Keratinocyte (primary cell): ENCODE results near the gene KRT6C. TPM values are rescaled to one million over a fixed set of nuclear protein-coding genes. Genes with fewer than 3 reads are reported as not detected.

ENCODE experiments used
- DNase-seq: peaks from one replicate; pipeline ENCODE4 v3.0.0-alpha.2; 2011; ENCODE audit warnings: low read depth, missing footprints, low spot score
- FAIRE-seq: peaks from 2 replicates; lab custom pipeline; 2011; peaks lifted over from hg19 to GRCh38; lab: Jason Lieb, UNC
- H2AFZ ChIP-seq: 2 replicates; pipeline ENCODE4 v1.6.0; 2012; ENCODE audit warnings: low read length, control low read depth, inconsistent platforms; ENCODE audit not compliant: control insufficient read depth
- H3K27ac ChIP-seq: 2 replicates; pipeline ENCODE4 v1.5.1; 2011; ENCODE audit warnings: low read length; ENCODE audit not compliant: control insufficient read depth, insufficient read depth
- H3K27me3 ChIP-seq: 3 replicates; pipeline ENCODE4 v1.6.0; 2011; ENCODE audit warnings: low read length; ENCODE audit not compliant: control insufficient read depth, insufficient read depth; ENCODE audit errors: extremely low read depth
- H3K36me3 ChIP-seq, 2 experiments: 2 replicates in 1 of 2; 3 replicates in 1 of 2; pipeline ENCODE4 v1.5.1; 2011; ENCODE audit warnings: low read length in 2 of 2, mild to moderate bottlenecking in 1 of 2; ENCODE audit not compliant: control insufficient read depth in 2 of 2, insufficient read depth in 2 of 2; ENCODE audit errors: extremely low read depth in 1 of 2
- H3K4me1 ChIP-seq: 3 replicates; pipeline ENCODE4 v1.5.1; 2011; ENCODE audit warnings: low read length; ENCODE audit not compliant: control insufficient read depth, insufficient read depth; ENCODE audit errors: extremely low read depth
- H3K4me2 ChIP-seq: 3 replicates; pipeline ENCODE4 v1.6.0; 2011; ENCODE audit warnings: low read depth, low read length; ENCODE audit not compliant: control insufficient read depth, insufficient read depth; ENCODE audit errors: extremely low read depth
- H3K4me3 ChIP-seq, 3 experiments: fragments of 200-600 bp in 1 of 3; sonication (generic) in 1 of 3; 2 replicates in 2 of 3; 3 replicates in 1 of 3; pipeline ENCODE4 v1.5.1; 2011 to 2016; ENCODE audit warnings: low read length in 3 of 3, mild to moderate bottlenecking in 3 of 3, control low read depth in 2 of 3, inconsistent platforms in 1 of 3, low read depth in 1 of 3, mixed read lengths in 1 of 3, mixed run types in 1 of 3, moderate library complexity in 1 of 3; ENCODE audit not compliant: control insufficient read depth in 2 of 3, insufficient read depth in 2 of 3; ENCODE audit errors: extremely low read depth in 1 of 3
- H3K79me2 ChIP-seq: 2 replicates; pipeline ENCODE4 v1.6.0; 2012; ENCODE audit warnings: low read length; ENCODE audit not compliant: control insufficient read depth, insufficient read depth
- H3K9ac ChIP-seq: 3 replicates; pipeline ENCODE4 v1.6.0; 2011; ENCODE audit warnings: low read length; ENCODE audit not compliant: control insufficient read depth, insufficient read depth; ENCODE audit errors: extremely low read depth
- H3K9me1 ChIP-seq: 3 replicates; pipeline ENCODE4 v1.6.0; 2011; ENCODE audit warnings: low read length; ENCODE audit not compliant: control insufficient read depth, insufficient read depth; ENCODE audit errors: extremely low read depth
- H3K9me3 ChIP-seq: 2 replicates; pipeline ENCODE4 v1.5.1; 2012; ENCODE audit warnings: low read depth, low read length; ENCODE audit not compliant: control insufficient read depth
- H4K20me1 ChIP-seq: 3 replicates; pipeline ENCODE4 v1.6.0; 2011; ENCODE audit warnings: low read length; ENCODE audit not compliant: control insufficient read depth, insufficient read depth; ENCODE audit errors: extremely low read depth
- EZH2 ChIP-seq: IDR thresholded peaks from one replicate; pipeline ENCODE4 v1.6.1; 2012; ENCODE audit warnings: inconsistent platforms, mild to moderate bottlenecking, low read length, moderate library complexity
- dilution Hi-C: fragments of 300-500 bp; cut with MboI; formaldehyde crosslinking; loops from one replicate; pipeline ENCODE4 v1.7.0; 2020; ENCODE audit warnings: low sequenced_read_pairs; ENCODE audit not compliant: extremely low pct_ligation_motif_present
- polyA plus RNA-seq, 5 experiments: library from polyadenylated mRNA; depleted of rRNA in 3 of 5; stranded (reverse) in 3 of 5; stranded (forward) in 1 of 5; unstranded in 1 of 5; fragments of >200 nt; gene quantifications; 1 replicate in 1 of 5; 2 replicates in 3 of 5; 3 replicates in 1 of 5; pipeline versions ENCODE4 v1.2.1 to v1.2.3, GENCODE V29; 2011 to 2012; ENCODE audit warnings: missing spikeins in 2 of 5, low read depth in 1 of 5, low replicate concordance in 1 of 5
- TF ChIP-seq, protein P1 (sequence below), 3 experiments: IDR thresholded peaks in 1 of 3; conservative IDR thresholded peaks in 1 of 3; optimal IDR thresholded peaks in 1 of 3; 2 replicates in 2 of 3; 3 replicates in 1 of 3; pipeline versions ENCODE3 to v1.5.1; 2011; ENCODE audit warnings: low read length in 3 of 3, mild to moderate bottlenecking in 3 of 3, moderate library complexity in 2 of 3, control low read depth in 1 of 3, inconsistent platforms in 1 of 3; ENCODE audit not compliant: insufficient read depth in 2 of 3; ENCODE audit errors: extremely low read depth in 1 of 3

Gene KRT6C
- polyA plus RNA-seq, 1 donor (not counting 4 experiments of a cell fraction or from before 2014, with no cell fraction given): 357 TPM

DNA sequence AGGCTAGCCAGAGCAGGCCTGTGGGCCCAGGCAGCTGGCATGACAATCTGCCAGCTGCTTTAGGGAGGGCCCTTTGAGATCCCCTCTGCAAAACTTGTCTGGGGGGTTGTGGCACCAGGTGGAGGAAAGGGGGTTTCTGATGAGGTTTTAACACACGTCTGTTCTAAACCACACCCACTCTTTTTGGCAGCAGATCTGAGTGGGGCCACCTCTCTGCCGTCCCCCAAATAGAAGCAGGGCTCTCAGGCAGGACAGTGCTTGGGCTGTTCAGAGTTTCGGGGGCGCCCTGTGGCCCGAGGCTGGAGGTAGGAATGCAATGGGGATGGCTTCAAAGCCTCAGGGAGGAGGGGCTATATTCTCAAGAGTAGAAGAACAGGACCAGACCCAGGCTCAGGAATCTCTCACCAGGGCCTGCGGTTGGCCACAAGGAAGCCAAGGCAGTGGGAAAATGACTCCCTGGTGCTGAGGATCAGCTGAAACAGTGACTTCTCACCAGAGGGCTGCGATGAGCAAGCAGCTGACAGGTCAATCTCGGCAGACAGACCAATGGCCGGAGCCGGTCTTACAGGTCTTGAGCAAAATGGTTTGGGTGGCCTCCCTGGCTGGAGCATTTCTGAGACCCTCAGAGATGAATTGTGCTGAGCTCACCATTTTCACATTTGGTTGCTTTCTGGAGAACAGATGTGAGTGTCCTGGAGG lies 48.1 kb upstream of the KRT6C start:
- no peaks in the 10 kb centered on the region for H3K27me3 ChIP-seq
- peaks cover 16 to 28% of the 10 kb centered on the region in 2 experiments for H3K36me3 ChIP-seq
- DNase-seq: peak; percentile 94
- H3K9ac ChIP-seq: peak overlapping the region; percentile 92
- H2AFZ ChIP-seq: no peak overlapping the region
- peak overlapping the region; percentile 30 to 66 (median 64) for H3K4me3 ChIP-seq
- peaks cover 33% of the 10 kb centered on the region for H4K20me1 ChIP-seq
- FAIRE-seq: no peak
- H3K9me3 ChIP-seq: no peaks in the 10 kb centered on the region
- peak overlapping the region; percentile 96 for H3K4me2 ChIP-seq
- no peaks in the 10 kb centered on the region for H3K9me1 ChIP-seq
- dilution Hi-C loops: no loop called here
- no peak for TF ChIP-seq EZH2
- TF ChIP-seq, protein P1, sequence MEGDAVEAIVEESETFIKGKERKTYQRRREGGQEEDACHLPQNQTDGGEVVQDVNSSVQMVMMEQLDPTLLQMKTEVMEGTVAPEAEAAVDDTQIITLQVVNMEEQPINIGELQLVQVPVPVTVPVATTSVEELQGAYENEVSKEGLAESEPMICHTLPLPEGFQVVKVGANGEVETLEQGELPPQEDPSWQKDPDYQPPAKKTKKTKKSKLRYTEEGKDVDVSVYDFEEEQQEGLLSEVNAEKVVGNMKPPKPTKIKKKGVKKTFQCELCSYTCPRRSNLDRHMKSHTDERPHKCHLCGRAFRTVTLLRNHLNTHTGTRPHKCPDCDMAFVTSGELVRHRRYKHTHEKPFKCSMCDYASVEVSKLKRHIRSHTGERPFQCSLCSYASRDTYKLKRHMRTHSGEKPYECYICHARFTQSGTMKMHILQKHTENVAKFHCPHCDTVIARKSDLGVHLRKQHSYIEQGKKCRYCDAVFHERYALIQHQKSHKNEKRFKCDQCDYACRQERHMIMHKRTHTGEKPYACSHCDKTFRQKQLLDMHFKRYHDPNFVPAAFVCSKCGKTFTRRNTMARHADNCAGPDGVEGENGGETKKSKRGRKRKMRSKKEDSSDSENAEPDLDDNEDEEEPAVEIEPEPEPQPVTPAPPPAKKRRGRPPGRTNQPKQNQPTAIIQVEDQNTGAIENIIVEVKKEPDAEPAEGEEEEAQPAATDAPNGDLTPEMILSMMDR (optimal IDR thresholded peaks at IDR 0.05 in 1 of 3, IDR thresholded peaks at IDR 0.05 in 1 of 3, conservative IDR thresholded peaks at IDR 0.05 in 1 of 3; ENCODE audit: extremely low read depth in 1 of 3, insufficient read depth in 2 of 3, low read length in 3 of 3): no peak
- peaks cover 75% of the 10 kb centered on the region for H3K4me1 ChIP-seq
- peak overlapping the region; percentile 98 for H3K27ac ChIP-seq
- peaks cover 22% of the 10 kb centered on the region for H3K79me2 ChIP-seq

GRCh38 chr12:52521175-52521567 lies 47.6 kb upstream of the KRT6C start:
- peak overlapping the region; percentile 96 for H3K4me2 ChIP-seq
- FAIRE-seq (peak; percentile 95), DNase-seq (peak; percentile 94)
- TF ChIP-seq, protein P1 (optimal IDR thresholded peaks at IDR 0.05 in 1 of 3, IDR thresholded peaks at IDR 0.05 in 1 of 3, conservative IDR thresholded peaks at IDR 0.05 in 1 of 3; ENCODE audit: extremely low read depth in 1 of 3, insufficient read depth in 2 of 3, low read length in 3 of 3): no peak
- no peak for TF ChIP-seq EZH2
- H3K36me3 ChIP-seq: peaks cover 21 to 32% of the 10 kb centered on the region in 2 experiments
- H3K9ac ChIP-seq: peak overlapping the region; percentile 92
- H3K9me3 ChIP-seq: no peaks in the 10 kb centered on the region
- peaks cover 22% of the 10 kb centered on the region for H3K79me2 ChIP-seq
- peaks cover 39% of the 10 kb centered on the region for H4K20me1 ChIP-seq
- dilution Hi-C loops: no loop called here
- no peaks in the 10 kb centered on the region for H3K9me1 ChIP-seq
- peak overlapping the region; percentile 98 for H3K27ac ChIP-seq
- no peak overlapping the region for H2AFZ ChIP-seq
- no peaks in the 10 kb centered on the region for H3K27me3 ChIP-seq
- peak overlapping the region; percentile 49 to 96 (median 64) for H3K4me3 ChIP-seq
- peaks cover 75% of the 10 kb centered on the region for H3K4me1 ChIP-seq
